HG03571 (cell line): Measurements from ENCODE around the gene ZBTB20.
"Not testable (repeated sequence)": the region's sequence is repeated elsewhere in the genome, so short reads cannot be mapped to it uniquely, and the experiment has no call there.

Experiments used
- ATAC-seq: cut with Tn5 transposase; IDR thresholded peaks from one replicate; pipeline ENCODE4 v1.9.1; 2021; ENCODE audit not compliant: unreplicated experiment

ZBTB20 gene

GRCh38 chr3:114685161-114685560 lies 461.9 kb downstream of the ZBTB20 start:
- no peak for ATAC-seq

GRCh38 chr3:114680299-114680698 lies 466.8 kb downstream of the ZBTB20 start:
- ATAC-seq = no peak

- ATAC-seq = not testable (repeated sequence)
These were observed 467.3 kb downstream of the ZBTB20 start for GRCh38 chr3:114679773-114680172.

- no peak for ATAC-seq
These were observed 472.0 kb downstream of the ZBTB20 start for GRCh38 chr3:114675104-114675503.

GRCh38 chr3:114674036-114674435 lies 473.1 kb downstream of the ZBTB20 start:
- ATAC-seq = no peak

- no peak for ATAC-seq
These were observed 473.6 kb downstream of the ZBTB20 start for GRCh38 chr3:114673481-114673880.

- no peak for ATAC-seq
These were observed 474.2 kb downstream of the ZBTB20 start for GRCh38 chr3:114672692-114673447.

GRCh38 chr3:114671741-114672510 lies 475.2 kb downstream of the ZBTB20 start:
- no peak for ATAC-seq

GRCh38 chr3:114669614-114670013 lies 477.5 kb downstream of the ZBTB20 start:
- ATAC-seq = no peak

- ATAC-seq = no peak
These were observed 479.0 kb downstream of the ZBTB20 start for GRCh38 chr3:114668099-114668498.

- ATAC-seq = no peak
These were observed 480.5 kb downstream of the ZBTB20 start for GRCh38 chr3:114666623-114667022.

GRCh38 chr3:114664006-114664405 lies 483.1 kb downstream of the ZBTB20 start:
- no peak for ATAC-seq

GRCh38 chr3:114660808-114661207 lies 486.3 kb downstream of the ZBTB20 start:
- ATAC-seq = no peak

GRCh38 chr3:114660124-114660523 lies 487.0 kb downstream of the ZBTB20 start:
- ATAC-seq = no peak

- no peak for ATAC-seq
These were observed 487.7 kb downstream of the ZBTB20 start for GRCh38 chr3:114659109-114660061.

- no peak for ATAC-seq
These were observed 495.5 kb downstream of the ZBTB20 start for GRCh38 chr3:114651555-114651954.

GRCh38 chr3:114650808-114651207 lies 496.3 kb downstream of the ZBTB20 start:
- ATAC-seq = no peak

GRCh38 chr3:114649331-114649730 lies 497.8 kb downstream of the ZBTB20 start:
- no peak for ATAC-seq

GRCh38 chr3:114646526-114646925 lies 500.6 kb downstream of the ZBTB20 start:
- ATAC-seq = no peak

GRCh38 chr3:114645392-114645791 lies 501.7 kb downstream of the ZBTB20 start:
- ATAC-seq = no peak

GRCh38 chr3:114644367-114644766 lies 502.7 kb downstream of the ZBTB20 start:
- ATAC-seq = no peak
